Erythroblast (primary cell): Measurements from ENCODE around the gene CDH9.

Experiments
- GATA1 ChIP-seq: IDR thresholded peaks from 2 replicates; pipeline ENCODE4 v1.6.1; 2011; ENCODE audit warnings: low read depth, mild to moderate bottlenecking, control low read depth, low read length, moderate library complexity
- POLR2A ChIP-seq: IDR thresholded peaks from 2 replicates; pipeline ENCODE4 v1.6.1; 2011; ENCODE audit warnings: mild to moderate bottlenecking, low read length

DNA sequence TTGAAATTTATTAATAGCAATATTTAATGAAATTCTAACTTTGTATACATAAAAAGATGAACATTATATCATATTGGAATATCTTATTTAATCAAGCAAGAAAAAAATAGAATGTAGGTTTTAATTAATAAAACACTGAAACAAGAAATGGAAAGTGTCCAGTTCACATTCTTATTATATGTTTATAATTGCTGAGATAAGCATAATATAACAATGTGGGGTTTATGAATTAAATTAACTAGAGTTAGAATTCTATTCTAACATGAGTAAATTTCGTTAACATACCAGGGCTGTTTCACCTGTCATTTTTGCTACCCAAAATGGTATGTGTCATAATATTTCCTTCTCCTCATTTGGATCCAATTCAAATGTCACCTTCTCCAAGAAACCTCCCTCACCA, 12.3 kb downstream of the CDH9 start:
- TF ChIP-seq POLR2A (no peak), GATA1 (no peak)
